HG02763 (cell line): ENCODE results near the gene FMN1.
A peak's percentile ranks its signal among the peaks of the same experiment; 100 is the strongest.

Source experiments
- ATAC-seq: cut with Tn5 transposase; IDR thresholded peaks from one replicate; pipeline ENCODE4 v1.9.1; 2021; ENCODE audit warnings: mild to moderate bottlenecking, moderate library complexity; ENCODE audit not compliant: unreplicated experiment

Gene FMN1

GRCh38 chr15:33194704-33195670 lies at the start of gene FMN1:
FMN1 (minus strand) TSS chr15:33194714; CDS start chr15:33154914, 39,800 bp downstream.
- peak; percentile 89 for ATAC-seq

- no peak for ATAC-seq
Observed at GRCh38 chr15:33243869-33244268, 49.4 kb upstream of the FMN1 start.

- no peak for ATAC-seq
Observed at GRCh38 chr15:33243393-33243792, 48.9 kb upstream of the FMN1 start.

- ATAC-seq, result no peak
Observed at GRCh38 chr15:33242669-33243191, 48.2 kb upstream of the FMN1 start.

- no peak for ATAC-seq
Observed at GRCh38 chr15:33242165-33242564, 47.7 kb upstream of the FMN1 start.

GRCh38 chr15:33236841-33237509 lies 42.5 kb upstream of the FMN1 start:
- no peak for ATAC-seq

GRCh38 chr15:33234020-33234461 lies 39.5 kb upstream of the FMN1 start:
- ATAC-seq, result no peak

GRCh38 chr15:33226559-33227181 lies 32.2 kb upstream of the FMN1 start:
- peak; percentile 91 for ATAC-seq

GRCh38 chr15:33218071-33218491 lies 23.6 kb upstream of the FMN1 start:
- ATAC-seq, result no peak

- ATAC-seq, result no peak
Observed at GRCh38 chr15:33215941-33216872, 21.7 kb upstream of the FMN1 start.

- no peak for ATAC-seq
Observed at GRCh38 chr15:33211176-33211808, 16.8 kb upstream of the FMN1 start.

- no peak for ATAC-seq
Observed at GRCh38 chr15:33209575-33210481, 15.3 kb upstream of the FMN1 start.

GRCh38 chr15:33207646-33208045 lies 13.1 kb upstream of the FMN1 start:
- no peak for ATAC-seq

- no peak for ATAC-seq
Observed at GRCh38 chr15:33206366-33206765, 11.9 kb upstream of the FMN1 start.

- no peak for ATAC-seq
Observed at GRCh38 chr15:33204926-33205325, 10.4 kb upstream of the FMN1 start.

- no peak for ATAC-seq
Observed at GRCh38 chr15:33204087-33204486, 9.6 kb upstream of the FMN1 start.

- ATAC-seq, result peak; percentile 78
Observed at GRCh38 chr15:33201491-33202231, 7.1 kb upstream of the FMN1 start.

- ATAC-seq, result no peak
Observed at GRCh38 chr15:33200903-33201302, 6.4 kb upstream of the FMN1 start.
